NB4 (cell line): ENCODE data around the gene SKP1.
A peak's percentile ranks its signal among the peaks of the same experiment; 100 is the strongest.

Experiments used
- MYC ChIP-seq: IDR thresholded peaks from 2 replicates; pipeline ENCODE4 v1.6.1; 2011; ENCODE audit warnings: low read depth, low read length
- POLR2A ChIP-seq: IDR thresholded peaks from 2 replicates; pipeline ENCODE4 v1.6.1; 2011; ENCODE audit warnings: mild to moderate bottlenecking; ENCODE audit not compliant: insufficient read length; ENCODE audit errors: extremely low read depth
- TF ChIP-seq, protein P1 (sequence below): IDR thresholded peaks from one replicate; pipeline ENCODE4 v1.5.1; 2012; ENCODE audit warnings: low read depth, low read length
- TF ChIP-seq, protein P2 (sequence below): IDR thresholded peaks from 2 replicates; pipeline ENCODE4 v1.6.1; 2011; ENCODE audit warnings: low read depth, low read length

DNA sequence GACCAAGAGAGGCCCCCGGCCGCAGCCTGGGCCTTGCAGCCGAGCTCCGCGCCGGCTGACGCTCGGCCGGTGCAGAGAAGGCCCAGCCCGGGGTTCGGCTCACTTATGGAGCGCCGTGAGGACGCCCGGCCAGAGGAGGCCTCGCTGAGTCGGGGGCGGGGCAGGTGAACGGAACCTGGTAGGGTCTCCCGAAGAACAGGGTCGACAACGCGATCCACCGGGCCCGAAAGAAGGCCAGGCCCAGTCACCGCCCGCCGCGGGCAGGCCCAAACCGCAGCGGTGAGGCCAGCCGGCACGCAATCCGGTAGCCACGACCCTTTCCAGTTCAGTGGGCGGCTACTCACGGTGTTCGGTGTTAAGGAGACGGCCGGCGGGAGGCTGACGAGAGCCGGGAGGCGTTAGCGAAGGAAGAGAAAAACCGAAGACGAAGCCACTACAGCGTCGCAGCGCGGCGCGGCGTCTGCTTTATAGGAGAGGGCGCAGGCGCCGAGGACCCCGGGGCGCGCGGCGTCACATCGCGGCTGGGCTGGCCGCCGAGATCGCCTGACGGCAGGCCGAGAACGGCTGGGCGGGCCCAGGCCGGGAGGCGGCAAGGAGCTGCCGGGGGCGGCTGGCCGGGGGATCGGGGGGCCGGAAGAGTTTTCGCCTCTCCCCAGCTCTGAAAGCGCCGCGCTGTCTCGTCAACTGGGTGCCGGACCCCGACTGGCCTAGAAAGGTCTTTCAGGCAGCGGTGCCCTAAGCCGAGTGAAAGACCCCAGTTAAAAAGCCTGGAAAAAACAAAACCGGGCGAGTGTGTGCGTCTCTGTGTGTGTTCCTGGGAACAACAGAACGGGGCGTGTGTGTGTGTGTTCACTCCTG, at the start of gene SKP1:
- TF ChIP-seq, protein P1, sequence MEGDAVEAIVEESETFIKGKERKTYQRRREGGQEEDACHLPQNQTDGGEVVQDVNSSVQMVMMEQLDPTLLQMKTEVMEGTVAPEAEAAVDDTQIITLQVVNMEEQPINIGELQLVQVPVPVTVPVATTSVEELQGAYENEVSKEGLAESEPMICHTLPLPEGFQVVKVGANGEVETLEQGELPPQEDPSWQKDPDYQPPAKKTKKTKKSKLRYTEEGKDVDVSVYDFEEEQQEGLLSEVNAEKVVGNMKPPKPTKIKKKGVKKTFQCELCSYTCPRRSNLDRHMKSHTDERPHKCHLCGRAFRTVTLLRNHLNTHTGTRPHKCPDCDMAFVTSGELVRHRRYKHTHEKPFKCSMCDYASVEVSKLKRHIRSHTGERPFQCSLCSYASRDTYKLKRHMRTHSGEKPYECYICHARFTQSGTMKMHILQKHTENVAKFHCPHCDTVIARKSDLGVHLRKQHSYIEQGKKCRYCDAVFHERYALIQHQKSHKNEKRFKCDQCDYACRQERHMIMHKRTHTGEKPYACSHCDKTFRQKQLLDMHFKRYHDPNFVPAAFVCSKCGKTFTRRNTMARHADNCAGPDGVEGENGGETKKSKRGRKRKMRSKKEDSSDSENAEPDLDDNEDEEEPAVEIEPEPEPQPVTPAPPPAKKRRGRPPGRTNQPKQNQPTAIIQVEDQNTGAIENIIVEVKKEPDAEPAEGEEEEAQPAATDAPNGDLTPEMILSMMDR = no peak
- TF ChIP-seq, protein P2, sequence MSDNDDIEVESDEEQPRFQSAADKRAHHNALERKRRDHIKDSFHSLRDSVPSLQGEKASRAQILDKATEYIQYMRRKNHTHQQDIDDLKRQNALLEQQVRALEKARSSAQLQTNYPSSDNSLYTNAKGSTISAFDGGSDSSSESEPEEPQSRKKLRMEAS = peak; percentile 35; the same call in 1 of the 2 replicates
- TF ChIP-seq POLR2A = peak; percentile 96
- no peak; the same call in none of the 2 replicates for TF ChIP-seq MYC
